Measurements from ENCODE around the gene BBOX1.

DNA sequence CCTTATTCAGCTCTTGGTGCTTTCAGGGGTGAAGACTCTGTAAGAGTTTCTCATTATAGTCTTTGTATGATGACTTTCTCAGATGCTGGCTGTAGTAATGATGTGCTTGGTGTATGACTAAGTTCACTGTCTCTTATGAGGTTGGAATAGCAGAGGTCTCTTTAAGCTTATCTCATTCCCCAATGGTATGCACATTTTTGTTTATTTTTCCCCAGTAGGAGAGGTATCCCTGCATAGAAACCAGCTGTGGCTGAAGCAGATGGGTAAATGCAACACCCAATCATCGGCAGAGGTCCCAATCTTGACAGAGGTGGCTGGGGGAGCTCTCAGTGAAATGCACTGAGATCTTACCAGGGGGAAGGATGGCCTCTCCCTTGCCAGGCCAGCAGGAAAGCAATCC lies 34.6 kb downstream of the BBOX1 start:
- TF ChIP-seq, protein P1, sequence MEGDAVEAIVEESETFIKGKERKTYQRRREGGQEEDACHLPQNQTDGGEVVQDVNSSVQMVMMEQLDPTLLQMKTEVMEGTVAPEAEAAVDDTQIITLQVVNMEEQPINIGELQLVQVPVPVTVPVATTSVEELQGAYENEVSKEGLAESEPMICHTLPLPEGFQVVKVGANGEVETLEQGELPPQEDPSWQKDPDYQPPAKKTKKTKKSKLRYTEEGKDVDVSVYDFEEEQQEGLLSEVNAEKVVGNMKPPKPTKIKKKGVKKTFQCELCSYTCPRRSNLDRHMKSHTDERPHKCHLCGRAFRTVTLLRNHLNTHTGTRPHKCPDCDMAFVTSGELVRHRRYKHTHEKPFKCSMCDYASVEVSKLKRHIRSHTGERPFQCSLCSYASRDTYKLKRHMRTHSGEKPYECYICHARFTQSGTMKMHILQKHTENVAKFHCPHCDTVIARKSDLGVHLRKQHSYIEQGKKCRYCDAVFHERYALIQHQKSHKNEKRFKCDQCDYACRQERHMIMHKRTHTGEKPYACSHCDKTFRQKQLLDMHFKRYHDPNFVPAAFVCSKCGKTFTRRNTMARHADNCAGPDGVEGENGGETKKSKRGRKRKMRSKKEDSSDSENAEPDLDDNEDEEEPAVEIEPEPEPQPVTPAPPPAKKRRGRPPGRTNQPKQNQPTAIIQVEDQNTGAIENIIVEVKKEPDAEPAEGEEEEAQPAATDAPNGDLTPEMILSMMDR (IDR thresholded peaks at IDR 0.05; ENCODE audit: low read length), result no peak
- no peak for TF ChIP-seq EZH2 (IDR thresholded peaks at IDR 0.05; ENCODE audit: borderline replicate concordance, low read length)

All from OCI-LY1 (cell line).